PC-9 (cell line): ENCODE data around the gene PLVAP. TPM values are rescaled to one million over a fixed set of nuclear protein-coding genes. Genes with fewer than 3 reads are reported as not detected.
"Not testable (repeated sequence)": the region's sequence is repeated elsewhere in the genome, so short reads cannot be mapped to it uniquely, and the experiment has no call there.

Source experiments
- BruUV-seq: library from RNA; stranded (reverse); fragments of 400-500 nt; replicated peaks from 2 replicates; lab custom pipeline; 2021; lab: Mats Ljungman, UMichigan
- CTCF ChIA-PET: fragments of 300-600 bp; sonication (Branson Sonifier 250); formaldehyde crosslinking; loops from one replicate; lab custom pipeline; 2022; ENCODE audit warnings: antibody characterized with exemption; lab: Charles Lee
- POLR2A ChIA-PET: fragments of 300-600 bp; sonication (Branson Sonifier 250); formaldehyde crosslinking; loops from one replicate; lab custom pipeline; 2022; ENCODE audit warnings: antibody characterized with exemption; ENCODE audit not compliant: unreplicated experiment; lab: Charles Lee
- DNase-seq, 2 experiments: peaks; one replicate each; pipeline versions ENCODE4 v3.0.0 to v3.0.0-alpha.2; 2015 to 2022; ENCODE audit warnings: mixed read lengths in 1 of 2
- H2AFZ ChIP-seq: fragments of 200-600 bp; sonication (generic); 2 replicates; pipeline ENCODE4 v1.8.1; 2017; ENCODE audit warnings: antibody characterized with exemption
- H3F3A ChIP-seq: fragments of 200-600 bp; sonication (generic); 2 replicates; pipeline ENCODE4 v1.8.1; 2017; ENCODE audit warnings: antibody characterized with exemption, mild to moderate bottlenecking, low read depth; ENCODE audit not compliant: insufficient read depth
- H3K27ac ChIP-seq: fragments of 200-600 bp; sonication (generic); 2 replicates; pipeline ENCODE4 v1.6.1; 2016; ENCODE audit warnings: mixed run types
- H3K27me3 ChIP-seq: fragments of 200-600 bp; sonication (generic); 2 replicates; pipeline ENCODE4 v1.6.1; 2016; ENCODE audit warnings: low read depth, mixed run types; ENCODE audit not compliant: insufficient read depth
- H3K36me3 ChIP-seq: fragments of 200-600 bp; sonication (generic); 2 replicates; pipeline ENCODE4 v1.6.1; 2016; ENCODE audit warnings: low read depth, mixed run types
- H3K4me1 ChIP-seq: fragments of 200-600 bp; sonication (generic); replicated peaks from 2 replicates; pipeline ENCODE4 v1.6.1; 2016; ENCODE audit warnings: mixed run types; ENCODE audit not compliant: insufficient read depth
- H3K4me2 ChIP-seq: fragments of 200-600 bp; sonication (generic); 2 replicates; pipeline ENCODE4 v1.6.1; 2017; ENCODE audit warnings: mixed run types
- H3K4me3 ChIP-seq: fragments of 200-600 bp; sonication (generic); 2 replicates; pipeline ENCODE4 v1.6.1; 2016; ENCODE audit warnings: mixed run types
- H3K79me2 ChIP-seq: fragments of 200-600 bp; sonication (generic); 2 replicates; pipeline ENCODE4 v1.6.1; 2017; ENCODE audit warnings: low read depth, mixed run types
- H3K9me2 ChIP-seq: fragments of 200-600 bp; sonication (generic); 2 replicates; pipeline ENCODE4 v1.8.1; 2017; ENCODE audit warnings: mild to moderate bottlenecking; ENCODE audit not compliant: insufficient read depth
- H3K9me3 ChIP-seq: fragments of 200-600 bp; sonication (generic); 2 replicates; pipeline ENCODE4 v1.8.1; 2016; ENCODE audit warnings: low read depth; ENCODE audit not compliant: insufficient read depth
- H4K20me1 ChIP-seq: fragments of 200-600 bp; sonication (generic); 2 replicates; pipeline ENCODE4 v1.8.1; 2017; ENCODE audit not compliant: insufficient read depth
- EZH2 ChIP-seq: fragments of 200-600 bp; sonication (generic); IDR thresholded peaks from 2 replicates; pipeline ENCODE4 v1.8.0; 2017; ENCODE audit warnings: antibody characterized with exemption, low read depth
- intact Hi-C: fragments of 100-400 bp; cut with micrococcal nuclease; formaldehyde crosslinking; loops from one replicate; pipeline ENCODE4 v1.10.0; 2022; ENCODE audit not compliant: unreplicated experiment
- total RNA-seq: library from RNA; stranded (reverse); gene quantifications from 2 replicates; pipeline ENCODE4 v1.2.3, GENCODE V29; 2021
- TF ChIP-seq, protein P1 (sequence below): fragments of 200-600 bp; sonication (generic); conservative IDR thresholded peaks from 2 replicates; pipeline ENCODE4 v1.6.1; 2017; ENCODE audit warnings: mixed run types, antibody characterized with exemption, mild to moderate bottlenecking, moderate library complexity

PLVAP gene
- total RNA-seq, 1 experiment from 2014 or later, result not detected

DNA sequence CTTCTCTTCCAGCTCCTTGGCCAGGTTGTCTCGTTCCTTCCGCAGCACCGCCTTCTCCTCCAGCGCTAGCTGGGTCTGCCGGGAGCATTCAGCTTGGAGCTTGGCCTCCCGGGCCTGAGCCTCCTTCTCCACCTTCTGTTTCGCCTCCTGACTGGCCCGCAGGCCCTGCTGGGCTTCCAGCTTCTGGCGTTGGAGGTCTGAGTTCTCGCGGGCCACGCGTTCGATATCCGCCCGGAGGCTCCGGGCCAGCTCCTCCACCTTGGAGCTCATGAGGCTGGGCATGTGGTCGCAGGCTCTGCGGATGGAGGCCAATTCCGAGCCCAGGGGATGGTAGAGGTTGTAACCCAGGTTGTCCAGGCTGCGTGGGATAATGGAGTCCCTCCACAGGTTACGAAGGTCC lies 11.8 kb downstream of the PLVAP start:
- no peaks in the 10 kb centered on the region for H3K79me2 ChIP-seq

DNA sequence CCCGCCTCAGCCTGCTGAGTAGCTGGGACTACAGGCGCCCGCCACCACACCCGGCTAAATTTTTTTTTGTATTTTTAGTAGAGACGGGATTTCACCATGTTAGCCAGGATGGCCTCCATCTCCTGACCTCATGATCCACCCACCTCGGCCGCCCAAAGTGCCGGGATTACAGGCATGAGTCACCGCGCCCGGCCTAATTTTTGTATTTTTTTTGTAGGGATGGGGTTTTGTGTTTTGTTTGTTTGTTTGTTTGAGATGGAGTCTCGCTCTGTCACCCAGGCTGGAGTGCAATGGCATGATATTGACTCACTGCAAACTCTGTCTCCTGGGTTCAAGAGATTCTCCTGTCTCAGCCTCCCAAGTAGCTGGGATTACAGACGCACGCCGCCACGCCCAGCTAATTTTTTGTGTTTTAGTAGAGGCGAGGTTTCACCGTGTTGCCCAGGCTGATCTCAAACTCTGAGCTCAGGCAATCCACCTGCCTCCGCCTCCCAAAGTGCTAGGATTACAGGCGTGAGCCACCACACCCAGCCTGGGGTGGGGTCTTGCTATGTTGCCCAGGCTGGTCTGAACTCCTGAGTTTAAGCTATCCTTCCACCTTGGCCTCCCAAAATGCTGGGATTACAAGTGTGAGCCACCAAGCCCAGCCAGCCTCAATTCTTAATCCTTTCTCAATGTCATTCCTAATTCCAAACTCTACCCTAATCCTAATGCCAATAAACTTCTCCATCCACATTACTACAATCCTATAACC lies 13.1 kb downstream of the PLVAP start:
- CTCF ChIA-PET, result interaction anchor here (0.6 kb wide), 1 partner anchor 14 kb away, joined by 4 read pairs; no protein-coding TSS in a partner anchor
- POLR2A ChIA-PET, H3K79me2 ChIP-seq: not testable (repeated sequence)

More for the DNA sequence above, 11.8 kb downstream of the PLVAP start:
- no peak overlapping the region for H3K4me2 ChIP-seq
- no TSS peak for BruUV-seq
- intact Hi-C loops, result no loop called here
- H3F3A ChIP-seq, result no peaks in the 10 kb centered on the region
- H3K4me3 ChIP-seq, result no peak overlapping the region
- no peaks in the 10 kb centered on the region for H3K36me3 ChIP-seq
- H4K20me1 ChIP-seq, result no peaks in the 10 kb centered on the region
- TF ChIP-seq EZH2, result no peak
- TF ChIP-seq, protein P1, sequence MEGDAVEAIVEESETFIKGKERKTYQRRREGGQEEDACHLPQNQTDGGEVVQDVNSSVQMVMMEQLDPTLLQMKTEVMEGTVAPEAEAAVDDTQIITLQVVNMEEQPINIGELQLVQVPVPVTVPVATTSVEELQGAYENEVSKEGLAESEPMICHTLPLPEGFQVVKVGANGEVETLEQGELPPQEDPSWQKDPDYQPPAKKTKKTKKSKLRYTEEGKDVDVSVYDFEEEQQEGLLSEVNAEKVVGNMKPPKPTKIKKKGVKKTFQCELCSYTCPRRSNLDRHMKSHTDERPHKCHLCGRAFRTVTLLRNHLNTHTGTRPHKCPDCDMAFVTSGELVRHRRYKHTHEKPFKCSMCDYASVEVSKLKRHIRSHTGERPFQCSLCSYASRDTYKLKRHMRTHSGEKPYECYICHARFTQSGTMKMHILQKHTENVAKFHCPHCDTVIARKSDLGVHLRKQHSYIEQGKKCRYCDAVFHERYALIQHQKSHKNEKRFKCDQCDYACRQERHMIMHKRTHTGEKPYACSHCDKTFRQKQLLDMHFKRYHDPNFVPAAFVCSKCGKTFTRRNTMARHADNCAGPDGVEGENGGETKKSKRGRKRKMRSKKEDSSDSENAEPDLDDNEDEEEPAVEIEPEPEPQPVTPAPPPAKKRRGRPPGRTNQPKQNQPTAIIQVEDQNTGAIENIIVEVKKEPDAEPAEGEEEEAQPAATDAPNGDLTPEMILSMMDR, result no peak
- H3K4me1 ChIP-seq, result no peaks in the 10 kb centered on the region
- no peak for DNase-seq
- H3K9me3 ChIP-seq, result no peaks in the 10 kb centered on the region
- no peak overlapping the region for H3K27ac ChIP-seq
- ChIA-PET POLR2A (no interaction called here), CTCF (interaction anchor here (0.5 kb wide), 1 partner anchor 37 kb away, joined by 3 read pairs; no protein-coding TSS in a partner anchor)
- 0 out of 2 replicates have a peak, but pooled peaks cover 6% of the 10 kb centered on the region for H3K27me3 ChIP-seq
- H2AFZ ChIP-seq, result no peak overlapping the region
- no peaks in the 10 kb centered on the region for H3K9me2 ChIP-seq

DNA sequence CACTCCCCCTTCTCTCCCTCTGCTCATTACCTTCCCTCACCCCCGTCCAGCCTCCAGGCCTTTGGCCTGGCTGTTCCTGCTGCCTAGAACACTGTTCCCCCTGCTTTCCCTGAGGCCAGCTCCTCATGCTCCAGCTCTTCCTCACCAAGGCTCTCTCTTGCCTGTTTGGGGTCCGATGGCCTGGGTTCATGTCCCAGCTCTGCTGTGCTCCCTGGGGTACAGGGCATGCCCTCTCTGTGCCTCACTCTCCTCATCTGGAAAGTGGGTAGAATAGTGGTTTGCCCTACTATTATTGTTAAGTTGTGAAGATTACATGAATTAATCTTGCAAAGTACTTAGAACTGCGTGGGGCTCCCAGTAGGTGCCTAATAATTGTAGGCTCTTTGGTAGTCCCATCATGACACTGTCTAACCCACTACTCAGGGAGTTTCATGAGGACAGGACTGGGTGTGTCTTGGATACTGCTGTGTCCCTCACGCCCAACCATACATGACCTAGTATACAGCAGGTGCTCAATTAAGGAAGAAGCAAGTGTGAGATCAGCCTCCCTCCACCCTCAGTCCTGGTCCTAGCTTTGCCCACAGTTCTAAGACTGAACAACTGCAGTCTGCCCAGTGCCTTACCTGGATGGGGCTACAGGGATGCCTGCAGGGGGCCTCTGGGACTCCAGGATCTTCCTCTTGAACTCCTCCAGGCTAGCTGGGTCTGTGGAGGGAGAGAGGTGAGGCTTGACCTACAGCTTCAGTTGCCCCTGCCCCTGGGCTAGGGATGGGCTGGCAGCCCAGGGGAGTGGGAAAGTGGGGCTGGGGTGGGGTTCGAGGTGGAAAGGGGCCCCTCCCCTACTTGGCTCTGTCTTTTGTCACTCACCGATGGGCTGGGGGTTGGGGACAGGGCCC lies 17.0 kb downstream of the PLVAP start:
- Histone ChIP-seq H3K4me1 (no peaks in the 10 kb centered on the region), H3K9me3 (no peaks in the 10 kb centered on the region), H2AFZ (no peak overlapping the region), H3K27me3 (0 out of 2 replicates have a peak, but pooled peaks cover 2% of the 10 kb centered on the region), H3K9me2 (no peaks in the 10 kb centered on the region), H4K20me1 (no peaks in the 10 kb centered on the region), H3K4me3 (no peak overlapping the region), H3F3A (no peaks in the 10 kb centered on the region), H3K36me3 (no peaks in the 10 kb centered on the region), H3K27ac (no peak overlapping the region), H3K79me2 (no peaks in the 10 kb centered on the region), H3K4me2 (no peak overlapping the region)
- intact Hi-C loops, result no loop called here
- TF ChIP-seq, protein P1, result no peak
- TF ChIP-seq EZH2, result no peak
- no peak for DNase-seq
- CTCF ChIA-PET, result no interaction called here
- POLR2A ChIA-PET, result no interaction called here
- BruUV-seq, result no TSS peak

More for the DNA sequence above, 13.1 kb downstream of the PLVAP start:
- intact Hi-C loops, H4K20me1 ChIP-seq, H3F3A ChIP-seq, BruUV-seq, H3K36me3 ChIP-seq, DNase-seq, H3K9me2 ChIP-seq, H3K4me3 ChIP-seq, H3K4me1 ChIP-seq, H3K9me3 ChIP-seq, H2AFZ ChIP-seq, H3K27me3 ChIP-seq, H3K27ac ChIP-seq, H3K4me2 ChIP-seq: not testable (repeated sequence)
